Spleen (tissue), 11 donors: Measurements from ENCODE around the gene SPG7. TPM values are rescaled to one million over a fixed set of nuclear protein-coding genes. Genes with fewer than 3 reads are reported as not detected.

Experiments used
- DNase-seq: peaks from one replicate; pipeline ENCODE4 v3.0.0-alpha.2; 2020
- H3K27ac ChIP-seq, 8 donors: fragments of 200-600 bp; sonication (generic) in 7 of 8; 1 replicate in 4 of 8; 2 replicates in 4 of 8; pipeline versions ENCODE4 v1.5.0 to v1.8.0; 2016 to 2021; ENCODE audit warnings: inconsistent platforms in 4 of 8, mild to moderate bottlenecking in 4 of 8, moderate library complexity in 1 of 8
- H3K27me3 ChIP-seq, 7 donors: fragments of 200-600 bp; sonication (generic) in 6 of 7; replicated peaks in 1 of 7; 1 replicate in 4 of 7; 2 replicates in 3 of 7; pipeline versions ENCODE4 v1.5.0 to v1.8.0; 2016 to 2021; ENCODE audit warnings: inconsistent platforms in 3 of 7, mild to moderate bottlenecking in 1 of 7
- H3K36me3 ChIP-seq, 6 donors: fragments of 200-600 bp; sonication (generic) in 5 of 6; 1 replicate in 4 of 6; 2 replicates in 2 of 6; pipeline versions ENCODE4 v1.5.0 to v1.8.0; 2016 to 2021; ENCODE audit warnings: inconsistent platforms in 2 of 6
- H3K4me1 ChIP-seq, 6 donors: fragments of 200-600 bp; sonication (generic) in 5 of 6; 1 replicate in 3 of 6; 2 replicates in 3 of 6; pipeline versions ENCODE4 v1.5.0 to v1.8.0; 2016 to 2021; ENCODE audit warnings: inconsistent platforms in 3 of 6
- H3K4me3 ChIP-seq, 8 donors: fragments of 200-600 bp; sonication (generic) in 7 of 8; 1 replicate in 4 of 8; 2 replicates in 4 of 8; pipeline versions ENCODE4 v1.5.0 to v1.8.0; 2016 to 2021; ENCODE audit warnings: inconsistent platforms in 4 of 8, mild to moderate bottlenecking in 4 of 8, moderate library complexity in 2 of 8
- H3K9me3 ChIP-seq, 8 donors: fragments of 200-600 bp; sonication (generic) in 7 of 8; 1 replicate in 4 of 8; 2 replicates in 4 of 8; pipeline versions ENCODE4 v1.5.0 to v1.8.0; 2016 to 2021; ENCODE audit warnings: inconsistent platforms in 4 of 8
- CTCF ChIP-seq, 11 experiments: fragments of 200-600 bp in 7 of 11; fragments of 450-650 bp in 4 of 11; sonication (generic) in 4 of 11; IDR thresholded peaks in 8 of 11; conservative IDR thresholded peaks in 3 of 11; 1 replicate in 7 of 11; 2 replicates in 4 of 11; pipeline versions ENCODE4 v1.4.0 to v1.8.0; 2016 to 2021; ENCODE audit warnings: antibody characterized with exemption in 11 of 11, inconsistent platforms in 4 of 11, mild to moderate bottlenecking in 1 of 11
- POLR2A ChIP-seq, 3 donors: fragments of 450-650 bp; IDR thresholded peaks; one replicate each; pipeline ENCODE4 v1.5.1; 2017; ENCODE audit warnings: antibody characterized with exemption in 3 of 3, mild to moderate bottlenecking in 1 of 3
- POLR2AphosphoS5 ChIP-seq, 3 donors: sonication (generic); formaldehyde crosslinking; IDR thresholded peaks; one replicate each; pipeline ENCODE4 v1.5.1; 2017; ENCODE audit warnings: antibody characterized with exemption in 3 of 3
- WGBS, 5 donors: extraction: QIAGEN DNeasy Blood & Tissue Kit in 3 of 5; methylation state at CpG; one replicate each; pipeline versions ENCODE4 v1.1.5 to v1.1.7; 2013 to 2018; 5-methylcytosine and 5-hydroxymethylcytosine counted together
- intact Hi-C: fragments of 100-400 bp; cut with DNase I; formaldehyde crosslinking; loops from one replicate; pipeline ENCODE4 v1.15.0; 2023; ENCODE audit warnings: low total_unique reads
- polyA plus RNA-seq, 3 donors: library from polyadenylated mRNA; stranded (reverse); fragments of 200-250 nt; gene quantifications; one replicate each; pipeline ENCODE4 v1.2.1, GENCODE V29; 2013
- total RNA-seq, 7 donors: library from RNA; depleted of rRNA in 3 of 7; stranded (reverse); fragments of >200 nt in 3 of 7; fragmentation: NEBNext Ultra II Directional in 4 of 7; extraction: Animal tissue kit (Norgen Biotek cat#: 25700) in 4 of 7; gene quantifications; one replicate each; pipeline versions ENCODE4 v1.1.0 to v1.2.1, GENCODE V29; 2016 to 2021
- donor health status: healthy with polysubstance abuse.
- donor health status: DM: no; HTN: no; CAD: no; lungs with moderate emphysema.
- donor health status: DM: no; HTN: no; CAD: no.
- donor health status: Bipolar disorder and iron deficiency.
- donor health status: healthy.
- donor health status: DM: no; HTN: no; CAD: no.
- donor health status: DM: yes; HTN: yes; CAD: no.

SPG7 gene
- total and polyA plus RNA-seq, 10 donors: 64.5 to 260 (median 144) TPM

- WGBS, 5 donors: 94 to 98% (median 96%) methylated on average over 7 to 13 of the region's 13 CpGs
- H3K27me3 ChIP-seq: no peaks in the 10 kb centered on the region
- intact Hi-C loops: no loop called here
- no peak overlapping the region for H3K27ac ChIP-seq
- peaks cover 0 to 15% (median 0%) of the 10 kb centered on the region in 6 donors for H3K4me1 ChIP-seq
- no peak overlapping the region for H3K4me3 ChIP-seq
- TF ChIP-seq CTCF (IDR thresholded peaks at IDR 0.05 in 8 of 11, conservative IDR thresholded peaks at IDR 0.05 in 3 of 11) (no peak), POLR2AphosphoS5 (IDR thresholded peaks at IDR 0.05) (peak in 1 of 3 donors; percentile 37)
- H3K36me3 ChIP-seq: peaks cover 2 to 91% (median 61%) of the 10 kb centered on the region in 6 donors
- no peak for DNase-seq
- H3K9me3 ChIP-seq: no peaks in the 10 kb centered on the region
These were observed 36.5 kb downstream of the SPG7 start for GRCh38 chr16:89544713-89545043.

- intact Hi-C loops: no loop called here
- DNase-seq: no peak
- Histone ChIP-seq H3K4me1 (peaks cover 0 to 19% (median 0%) of the 10 kb centered on the region in 6 donors), H3K27ac (no peak overlapping the region), H3K27me3 (no peaks in the 10 kb centered on the region), H3K4me3 (no peak overlapping the region), H3K36me3 (peaks cover 2 to 91% (median 66%) of the 10 kb centered on the region in 6 donors), H3K9me3 (no peaks in the 10 kb centered on the region)
- WGBS, 5 donors: 90 to 100% (median 95%) methylated on average over 16 to 17 of the region's 17 CpGs
- TF ChIP-seq POLR2A (IDR thresholded peaks at IDR 0.05): no peak
- TF ChIP-seq POLR2AphosphoS5 (IDR thresholded peaks at IDR 0.05): no peak
- TF ChIP-seq CTCF (IDR thresholded peaks at IDR 0.05 in 8 of 11, conservative IDR thresholded peaks at IDR 0.05 in 3 of 11): no peak
These were observed 37.0 kb downstream of the SPG7 start for GRCh38 chr16:89545044-89545830.

GRCh38 chr16:89545831-89546574 lies 37.8 kb downstream of the SPG7 start:
- intact Hi-C loops: no loop called here
- Histone ChIP-seq H3K9me3 (no peaks in the 10 kb centered on the region), H3K27ac (no peak overlapping the region), H3K4me1 (peaks cover 0 to 19% (median 0%) of the 10 kb centered on the region in 6 donors), H3K36me3 (peaks cover 2 to 91% (median 72%) of the 10 kb centered on the region in 6 donors), H3K27me3 (no peaks in the 10 kb centered on the region), H3K4me3 (no peak overlapping the region)
- TF ChIP-seq POLR2AphosphoS5 (IDR thresholded peaks at IDR 0.05): no peak
- no peak for TF ChIP-seq POLR2A (IDR thresholded peaks at IDR 0.05)
- no peak for DNase-seq
- WGBS, 5 donors: 95 to 98% (median 96%) methylated on average over 26 of the region's 26 CpGs

GRCh38 chr16:89546781-89547180 lies 38.6 kb downstream of the SPG7 start:
- Histone ChIP-seq H3K27ac (no peak overlapping the region), H3K9me3 (no peaks in the 10 kb centered on the region), H3K27me3 (no peaks in the 10 kb centered on the region), H3K4me3 (no peak overlapping the region), H3K4me1 (peaks cover 0 to 19% (median 0%) of the 10 kb centered on the region in 6 donors), H3K36me3 (peaks cover 2 to 91% (median 74%) of the 10 kb centered on the region in 6 donors)
- intact Hi-C loops: no loop called here
- DNase-seq: no peak
- TF ChIP-seq POLR2AphosphoS5 (IDR thresholded peaks at IDR 0.05) (peak in 1 of 3 donors; percentile 42), CTCF (IDR thresholded peaks at IDR 0.05 in 8 of 11, conservative IDR thresholded peaks at IDR 0.05 in 3 of 11) (no peak), POLR2A (IDR thresholded peaks at IDR 0.05) (no peak)
- 92 to 95% (median 92%) methylated on average over 14 to 19 of the region's 19 CpGs for WGBS, 5 donors
